SH-SY5Y (cell line): ENCODE data around the gene HNRNPLL.

Source experiments
- GATA2 ChIP-seq: IDR thresholded peaks from 2 replicates; pipeline ENCODE4 v1.6.1; 2011; ENCODE audit warnings: mild to moderate bottlenecking, low read depth, low read length
- GATA3 ChIP-seq: IDR thresholded peaks from 2 replicates; pipeline ENCODE4 v1.6.1; 2011; ENCODE audit warnings: low read depth, mild to moderate bottlenecking, low read length, moderate library complexity

GRCh38 chr2:38547791-38548190 lies 54.9 kb downstream of the HNRNPLL start:
- no peak for TF ChIP-seq GATA3
- TF ChIP-seq GATA2 = no peak
